A549 (cell line): ENCODE data around the gene PRPF31. TPM values are rescaled to one million over a fixed set of nuclear protein-coding genes. Genes with fewer than 3 reads are reported as not detected.

Source experiments
- ATAC-seq, 2 experiments: fragments of 200-7000 bp in 1 of 2; fragments of >200 bp in 1 of 2; cut with Nextera tagmentation in 1 of 2; cut with Tn5 transposase in 1 of 2; 3 replicates each; pipeline versions ENCODE4 v1.8.0 to v1.9.1; 2018 to 2020; ENCODE audit warnings: mild to moderate bottlenecking in 1 of 2, moderate library complexity in 1 of 2
- CTCF ChIA-PET: fragments of 300-600 bp; sonication (Branson Sonifier 250); formaldehyde crosslinking; extraction: SDS; loops from one replicate; lab custom pipeline; 2021; ENCODE audit warnings: antibody characterized with exemption, inconsistent platforms; lab: Yijun Ruan, JAX
- POLR2A ChIA-PET: fragments of 350-600 bp; formaldehyde crosslinking; extraction: SDS; loops from one replicate; lab custom pipeline; 2021; ENCODE audit warnings: antibody characterized with exemption, inconsistent platforms; lab: Yijun Ruan, JAX
- DNase-seq, 2 experiments: peaks; one replicate each; pipeline versions ENCODE4 v3.0.0 to v3.0.0-alpha.2; 2011 to 2016; ENCODE audit warnings: low read depth in 1 of 2, low spot score in 1 of 2
- FAIRE-seq: peaks from 2 replicates; lab custom pipeline; 2011; peaks lifted over from hg19 to GRCh38; lab: Jason Lieb, UNC
- H3K27ac ChIP-seq, 2 experiments: fragments of >200 bp; sonication (Bioruptor Twin); formaldehyde crosslinking; 3 replicates each; pipeline ENCODE4 v1.5.1; 2016 to 2017
- H3K4me1 ChIP-seq: fragments of >200 bp; sonication (Bioruptor Twin); formaldehyde crosslinking; 3 replicates; pipeline ENCODE4 v1.6.1; 2016
- H3K4me2 ChIP-seq: fragments of >200 bp; sonication (Bioruptor Twin); formaldehyde crosslinking; 3 replicates; pipeline ENCODE4 v1.6.1; 2016
- H3K4me3 ChIP-seq: fragments of >200 bp; sonication (Bioruptor Twin); formaldehyde crosslinking; 3 replicates; pipeline ENCODE4 v1.5.1; 2016
- H3K9me3 ChIP-seq: fragments of >200 bp; sonication (Bioruptor Twin); formaldehyde crosslinking; 3 replicates; pipeline ENCODE4 v1.6.1; 2016
- BCL3 ChIP-seq: fragments of >200 bp; sonication (Bioruptor Twin); formaldehyde crosslinking; IDR thresholded peaks from 3 replicates; pipeline ENCODE4 v1.6.1; 2016
- CBX2 ChIP-seq: fragments of 200-600 bp; sonication (generic); IDR thresholded peaks from 2 replicates; pipeline ENCODE4 v1.6.1; 2016; ENCODE audit warnings: low read depth, mild to moderate bottlenecking, borderline replicate concordance
- CBX8 ChIP-seq: fragments of 200-600 bp; sonication (generic); IDR thresholded peaks from 2 replicates; pipeline ENCODE4 v1.6.1; 2016
- CEBPB ChIP-seq, 2 experiments: fragments of >200 bp in 1 of 2; sonication (Bioruptor Twin) in 1 of 2; formaldehyde crosslinking in 1 of 2; IDR thresholded peaks; 2 replicates each; pipeline ENCODE4 v1.6.1; 2012 to 2016
- CHD2 ChIP-seq: fragments of 150-350 bp; IDR thresholded peaks from 2 replicates; pipeline ENCODE4 v1.6.1; 2014; ENCODE audit warnings: low read length; ENCODE audit not compliant: partially characterized antibody
- E2F6 ChIP-seq: IDR thresholded peaks from 2 replicates; pipeline ENCODE4 v1.6.1; 2012; ENCODE audit warnings: low read depth, borderline replicate concordance
- ESRRA ChIP-seq: fragments of 150-350 bp; IDR thresholded peaks from 2 replicates; pipeline ENCODE4 v1.6.1; 2014; ENCODE audit warnings: mild to moderate bottlenecking, low read length, borderline replicate concordance
- HOXB13 ChIP-seq: fragments of 250-450 bp; sonication (Bioruptor Pico); IDR thresholded peaks from 2 replicates; pipeline ENCODE4 v1.5.0; 2020; ENCODE audit warnings: low read depth, mild to moderate bottlenecking, moderate library complexity
- HOXB5 ChIP-seq: fragments of 250-450 bp; sonication (Bioruptor Pico); IDR thresholded peaks from 2 replicates; pipeline ENCODE4 v1.5.0; 2020; ENCODE audit warnings: mild to moderate bottlenecking, moderate library complexity
- JUN ChIP-seq, 2 experiments: fragments of >200 bp; sonication (Bioruptor Twin); formaldehyde crosslinking; IDR thresholded peaks; 2 replicates in 1 of 2; 3 replicates in 1 of 2; pipeline ENCODE4 v1.6.1; 2016 to 2017
- KDM5A ChIP-seq: fragments of 200-600 bp; sonication (generic); IDR thresholded peaks from 2 replicates; pipeline ENCODE4 v1.6.1; 2016; ENCODE audit warnings: antibody characterized with exemption, mild to moderate bottlenecking
- MAFK ChIP-seq: fragments of 450-650 bp; IDR thresholded peaks from 2 replicates; pipeline ENCODE4 v1.6.1; 2014; ENCODE audit not compliant: partially characterized antibody
- MAX ChIP-seq: IDR thresholded peaks from 2 replicates; pipeline ENCODE4 v1.6.1; 2012
- MAZ ChIP-seq: fragments of 150-350 bp; IDR thresholded peaks from 2 replicates; pipeline ENCODE4 v1.6.1; 2014; ENCODE audit warnings: antibody characterized with exemption, low read depth, low read length, borderline replicate concordance
- PBX3 ChIP-seq: IDR thresholded peaks from 2 replicates; pipeline ENCODE4 v1.6.1; 2012
- PHF8 ChIP-seq: fragments of 200-600 bp; sonication (generic); IDR thresholded peaks from 2 replicates; pipeline ENCODE4 v1.6.1; 2016; ENCODE audit warnings: low read depth, mild to moderate bottlenecking, antibody characterized with exemption, moderate library complexity, borderline replicate concordance
- POLR2A ChIP-seq: IDR thresholded peaks from 2 replicates; pipeline ENCODE4 v1.6.1; 2012; ENCODE audit warnings: mild to moderate bottlenecking, low read length
- RARB ChIP-seq: fragments of 250-450 bp; sonication (Bioruptor Pico); IDR thresholded peaks from 2 replicates; pipeline ENCODE4 v1.8.0; 2021; ENCODE audit warnings: mild to moderate bottlenecking, moderate library complexity
- REST ChIP-seq: fragments of 200-600 bp; sonication (generic); IDR thresholded peaks from 2 replicates; pipeline ENCODE4 v1.6.1; 2016; ENCODE audit warnings: antibody characterized with exemption, mild to moderate bottlenecking, moderate library complexity
- RFX5 ChIP-seq: fragments of 450-650 bp; IDR thresholded peaks from 2 replicates; pipeline ENCODE4 v1.7.1; 2014; ENCODE audit warnings: antibody characterized with exemption, mild to moderate bottlenecking, moderate library complexity
- RNF2 ChIP-seq: fragments of 200-600 bp; sonication (generic); IDR thresholded peaks from 2 replicates; pipeline ENCODE4 v1.6.1; 2016; ENCODE audit warnings: low read depth, mild to moderate bottlenecking, antibody characterized with exemption, moderate library complexity, borderline replicate concordance
- SREBF2 ChIP-seq: fragments of 450-650 bp; IDR thresholded peaks from 2 replicates; pipeline ENCODE4 v1.6.1; 2014; ENCODE audit warnings: mild to moderate bottlenecking, moderate library complexity
- ZC3H11A ChIP-seq: fragments of 450-650 bp; IDR thresholded peaks from 2 replicates; pipeline ENCODE4 v1.6.1; 2014; ENCODE audit warnings: antibody characterized with exemption, mild to moderate bottlenecking
- ZFP36 ChIP-seq: fragments of 450-650 bp; IDR thresholded peaks from 2 replicates; pipeline ENCODE4 v1.6.1; 2014; ENCODE audit warnings: borderline replicate concordance; ENCODE audit not compliant: partially characterized antibody
- WGBS: methylation state at CpG from one replicate; pipeline ENCODE4 v1.1.6; 2017; ENCODE audit errors: missing lambda C conversion rate; 5-methylcytosine and 5-hydroxymethylcytosine counted together
- polyA plus RNA-seq, 4 experiments: library from polyadenylated mRNA; depleted of rRNA in 3 of 4; stranded (reverse); fragments of >200 nt; fragmentation: RNase III in 1 of 4; extraction: RNeasy Plus Mini Kit Qiagen cat#74134 plus additional on column Dnase treatment in 1 of 4; gene quantifications; 2 replicates in 3 of 4; 3 replicates in 1 of 4; pipeline ENCODE4 v1.2.3, GENCODE V29; 2011 to 2017

The PRPF31 gene
- polyA plus RNA-seq, 2 of the 4 experiments (the other 2 are of a cell fraction), result 69.8 to 169 TPM

- no peak for TF ChIP-seq CEBPB (IDR thresholded peaks at IDR 0.05)
- peak; percentile 26 for TF ChIP-seq MAX
- TF ChIP-seq ZC3H11A, result no peak
- no peak for TF ChIP-seq CBX8
- no peak for TF ChIP-seq MAZ
- no peak for TF ChIP-seq MAFK
- TF ChIP-seq KDM5A, result no peak
- no peak for TF ChIP-seq RARB
- peak; percentile 85; the same call in 1 of the 2 replicates for TF ChIP-seq RFX5
- TF ChIP-seq ZFP36, result no peak
- peak; percentile 97 for TF ChIP-seq PBX3
- no peak for TF ChIP-seq HOXB13
- TF ChIP-seq SREBF2, result no peak
- TF ChIP-seq REST, result peak; percentile 32; the same call in 1 of the 2 replicates
Measured at GRCh38 chr19:54136864-54137698, 21.5 kb downstream of the PRPF31 start (continued).

GRCh38 chr19:54137699-54138488 is 22.3 kb downstream of the PRPF31 start, which contains the start of gene CNOT3:
TSS of gene CNOT3 (plus strand) at chr19:54137762. CDS start at chr19:54142979, 5,217 bp downstream.
- POLR2A ChIA-PET, result interaction anchor here (0.6 to 3.4 kb wide), 24 partner anchors 9 to 311 kb away, joined by 3 to 51 read pairs (median 8); partner anchors contain the start of genes LENG1, LENG8, MBOAT7 and MYADM
- no peak for FAIRE-seq

More at GRCh38 chr19:54137699-54138488, 22.3 kb downstream of the PRPF31 start, which contains the start of gene CNOT3:
- TF ChIP-seq E2F6 (peak; percentile 83), BCL3 (peak; percentile 73; the same call in 1 of the 3 replicates), MAX (peak; percentile 51), CHD2 (peak; percentile 7), PHF8 (peak; percentile 91), ESRRA (no peak), RNF2 (no peak), CBX2 (peak; percentile 98), HOXB5 (CRISPR knock-in tag) (no peak), POLR2A (peak; percentile 83), ZC3H11A (no peak), JUN (IDR thresholded peaks at IDR 0.05) (peak; percentile 74 to 89; a peak in 3 of 5 replicates)
- TF ChIP-seq, all 56 proteins: peak for 8
- peaks cover 15% of the 10 kb centered on the region; the same call in 2 of the 3 replicates for H3K4me1 ChIP-seq
- ATAC-seq (no peak), DNase-seq (no peak)
- peak within 1 kb of the TSS; percentile 94 for H3K4me2 ChIP-seq
- peak within 1 kb of the TSS; percentile 84 for H3K4me3 ChIP-seq
- peak within 1 kb of the TSS; percentile 94 to 95 for H3K27ac ChIP-seq
- H3K9me3 ChIP-seq, result no peaks in the 10 kb centered on the region
- CTCF ChIA-PET, result interaction anchor here (1.0 to 2.8 kb wide), 9 partner anchors 11 to 114 kb away, joined by 3 to 9 read pairs (median 4); no protein-coding TSS in a partner anchor
- WGBS, result 0% methylated on average over 8 of the region's 103 CpGs
